K562 (cell line): ENCODE data around the gene GART. TPM values are rescaled to one million over a fixed set of nuclear protein-coding genes. Genes with fewer than 3 reads are reported as not detected.

ENCODE experiments used
- ATF3 ChIP-seq, 2 experiments: fragments of 450-650 bp in 1 of 2; sonication (generic) in 1 of 2; formaldehyde crosslinking in 1 of 2; IDR thresholded peaks in 1 of 2; conservative IDR thresholded peaks in 1 of 2; 2 replicates each; pipeline versions ENCODE4 v1.6.1 to v1.8.1; 2016 to 2023; ENCODE audit warnings: mild to moderate bottlenecking in 2 of 2, moderate library complexity in 2 of 2, inconsistent platforms in 1 of 2, missing genetic modification reagents in 1 of 2
- BCOR ChIP-seq: fragments of 450-650 bp; IDR thresholded peaks from 2 replicates; pipeline ENCODE4 v1.6.1; 2016
- CBX2 ChIP-seq: fragments of 200-600 bp; sonication (generic); IDR thresholded peaks from one replicate; pipeline ENCODE4 v1.6.1; 2012; ENCODE audit warnings: mild to moderate bottlenecking, low read length, inconsistent platforms; ENCODE audit not compliant: insufficient read depth, poor library complexity, severe bottlenecking
- CBX5 ChIP-seq: IDR thresholded peaks from 2 replicates; pipeline ENCODE4 v1.6.1; 2014; ENCODE audit warnings: low read depth, borderline replicate concordance
- CEBPG ChIP-seq, 3 experiments: fragments of 200-800 bp in 1 of 3; sonication (Bioruptor generic) in 1 of 3; sonication (generic) in 1 of 3; formaldehyde crosslinking in 1 of 3; IDR thresholded peaks in 2 of 3; conservative IDR thresholded peaks in 1 of 3; 2 replicates each; pipeline versions ENCODE4 v1.6.1 to v1.8.0; 2016 to 2022; ENCODE audit warnings: missing compliant biosample characterization in 2 of 3, missing genetic modification characterization in 2 of 3, mild to moderate bottlenecking in 1 of 3, missing genetic modification reagents in 1 of 3
- DPF2 ChIP-seq: fragments of 450-650 bp; IDR thresholded peaks from 2 replicates; pipeline ENCODE4 v1.6.1; 2016
- EHMT2 ChIP-seq: fragments of 450-650 bp; IDR thresholded peaks from 2 replicates; pipeline ENCODE4 v1.6.1; 2018; ENCODE audit warnings: antibody characterized with exemption
- FOXO4 ChIP-seq: fragments of 450-650 bp; formaldehyde crosslinking; IDR thresholded peaks from 2 replicates; pipeline ENCODE4 v1.4.0; 2020; ENCODE audit warnings: mild to moderate bottlenecking, moderate library complexity
- HEY1 ChIP-seq: fragments of 250-450 bp; sonication (Bioruptor Pico); IDR thresholded peaks from 2 replicates; pipeline ENCODE4 v1.5.0; 2020; ENCODE audit warnings: mild to moderate bottlenecking, moderate library complexity, borderline replicate concordance
- MTA1 ChIP-seq: fragments of 450-650 bp; IDR thresholded peaks from 2 replicates; pipeline ENCODE4 v1.6.1; 2017; ENCODE audit warnings: borderline replicate concordance
- NCOA1 ChIP-seq: fragments of 450-650 bp; IDR thresholded peaks from 2 replicates; pipeline ENCODE4 v1.6.1; 2016; ENCODE audit warnings: low read depth
- PCBP1 ChIP-seq: fragments of 200-400 bp; formaldehyde crosslinking; IDR thresholded peaks from 2 replicates; pipeline ENCODE4 v1.6.1; 2018; ENCODE audit warnings: mild to moderate bottlenecking, low read depth, low read length; ENCODE audit not compliant: poor library complexity, severe bottlenecking
- RHOXF2B ChIP-seq: fragments of 250-450 bp; sonication (Bioruptor Pico); conservative IDR thresholded peaks from 2 replicates; pipeline ENCODE4 v1.5.1; 2021
- SNIP1 ChIP-seq: fragments of 450-650 bp; IDR thresholded peaks from 2 replicates; pipeline ENCODE4 v1.7.1; 2017; ENCODE audit warnings: low read depth, mild to moderate bottlenecking
- WHSC1 ChIP-seq: IDR thresholded peaks from one replicate; pipeline ENCODE4 v1.6.1; 2012; ENCODE audit warnings: low read length, control low read depth, inconsistent platforms
- YBX1 ChIP-seq: fragments of 450-650 bp; IDR thresholded peaks from 2 replicates; pipeline ENCODE4 v1.7.1; 2016; ENCODE audit warnings: mild to moderate bottlenecking
- ZBTB26 ChIP-seq: fragments of 450-650 bp; formaldehyde crosslinking; IDR thresholded peaks from 2 replicates; pipeline ENCODE4 v1.4.0; 2022; ENCODE audit warnings: missing genetic modification characterization
- ZEB2 ChIP-seq: fragments of 450-650 bp; IDR thresholded peaks from 2 replicates; pipeline ENCODE4 v1.6.1; 2016
- ZNF133 ChIP-seq: fragments of 250-450 bp; sonication (Bioruptor Pico); IDR thresholded peaks from 2 replicates; pipeline ENCODE4 v1.4.0; 2020; ENCODE audit warnings: mild to moderate bottlenecking
- ZNF143 ChIP-seq: sonication (generic); formaldehyde crosslinking; IDR thresholded peaks from 2 replicates; pipeline ENCODE4 v1.9.0; 2022; ENCODE audit warnings: mild to moderate bottlenecking, missing genetic modification reagents
- ZNF184 ChIP-seq: sonication (generic); formaldehyde crosslinking; IDR thresholded peaks from 2 replicates; pipeline ENCODE4 v1.5.0; 2020; ENCODE audit warnings: missing genetic modification reagents
- ZNF280A ChIP-seq: fragments of 450-650 bp; IDR thresholded peaks from 2 replicates; pipeline ENCODE4 v1.6.1; 2018; ENCODE audit warnings: mild to moderate bottlenecking, low read depth; ENCODE audit not compliant: partially characterized antibody
- ZNF668 ChIP-seq: fragments of 250-450 bp; sonication (Bioruptor Pico); IDR thresholded peaks from 2 replicates; pipeline ENCODE4 v1.8.0; 2022; ENCODE audit warnings: mild to moderate bottlenecking, inconsistent platforms
- ZNF76 ChIP-seq: fragments of 250-450 bp; sonication (Bioruptor Pico); IDR thresholded peaks from 2 replicates; pipeline ENCODE4 v1.4.0; 2020; ENCODE audit warnings: mild to moderate bottlenecking, moderate library complexity, borderline replicate concordance
- polyA plus RNA-seq, 8 experiments: library from polyadenylated mRNA; depleted of rRNA in 4 of 8; stranded (reverse) in 5 of 8; unstranded in 3 of 8; fragments of >200 nt; fragmentation: Nextera tagmentation in 2 of 8; fragmentation: Illumina TruSeq in 1 of 8; extraction: Ambion mirVana in 2 of 8; extraction: Trizol in 1 of 8; gene quantifications; 2 replicates each; pipeline versions ENCODE4 v1.2.1 to v1.2.3, GENCODE V29; 2011 to 2014; ENCODE audit warnings: inconsistent platforms in 1 of 8, missing spikeins in 1 of 8
- total RNA-seq, 7 experiments: library from RNA; depleted of rRNA in 6 of 7; stranded (reverse); fragments of >200 nt in 6 of 7; fragmentation: Illumina TruSeq in 2 of 7; extraction: Trizol in 2 of 7; gene quantifications; 2 replicates each; pipeline versions ENCODE4 v1.2.1 to v1.2.3, GENCODE V29; 2011 to 2021; ENCODE audit warnings: low replicate concordance in 1 of 7

The GART gene
- total and polyA plus RNA-seq, 9 of the 15 experiments (the other 6 are each of a cell fraction or from before 2014, with no cell fraction given), result 141 to 429 (median 349) TPM

GRCh38 chr21:33479679-33480480 is 62.0 kb downstream of the GART start, which contains the start of gene TMEM50B (continued):
- TF ChIP-seq CBX2 (no peak), ZNF133 (CRISPR knock-in tag) (no peak), MTA1 (peak; percentile 45), NCOA1 (peak; percentile 65), SNIP1 (no peak), ZNF143 (CRISPR knock-in tag) (no peak), ATF3 (IDR thresholded peaks at IDR 0.05) (no peak), ATF3 (CRISPR knock-in tag; conservative IDR thresholded peaks at IDR 0.05) (no peak; the same call in 1 of the 2 replicates), CBX5 (0 out of 2 replicates have a peak, but pooled peaks have one; percentile 44), PCBP1 (peak; percentile 55), RHOXF2B (no peak; the same call in 1 of the 2 replicates), ZBTB26 (CRISPR knock-in tag) (peak; percentile 33; the same call in 1 of the 2 replicates), EHMT2 (peak; percentile 50; the same call in 1 of the 2 replicates), ZNF184 (CRISPR knock-in tag) (no peak), CEBPG (CRISPR knock-in tag; IDR thresholded peaks at IDR 0.05) (no peak), CEBPG (tag; conservative IDR thresholded peaks at IDR 0.05 in 1 of 2, IDR thresholded peaks at IDR 0.05 in 1 of 2) (no peak), DPF2 (no peak; the same call in 1 of the 2 replicates), FOXO4 (CRISPR knock-in tag) (no peak), ZNF280A (no peak), YBX1 (no peak), BCOR (no peak), HEY1 (no peak), ZEB2 (peak; percentile 38; the same call in 1 of the 2 replicates), ZNF76 (CRISPR knock-in tag) (no peak), ZNF668 (CRISPR knock-in tag) (no peak), WHSC1 (no peak)
